ENCODE measurements around the gene AKAP9. TPM values are rescaled to one million over a fixed set of nuclear protein-coding genes. Genes with fewer than 3 reads are reported as not detected.
A peak's percentile ranks its signal among the peaks of the same experiment; 100 is the strongest.
"Not testable (repeated sequence)": the region's sequence is repeated elsewhere in the genome, so short reads cannot be mapped to it uniquely, and the experiment has no call there.

Gene AKAP9
- total RNA-seq, 2 experiments from 2014 or later: 20.0 to 26.2 TPM

DNA sequence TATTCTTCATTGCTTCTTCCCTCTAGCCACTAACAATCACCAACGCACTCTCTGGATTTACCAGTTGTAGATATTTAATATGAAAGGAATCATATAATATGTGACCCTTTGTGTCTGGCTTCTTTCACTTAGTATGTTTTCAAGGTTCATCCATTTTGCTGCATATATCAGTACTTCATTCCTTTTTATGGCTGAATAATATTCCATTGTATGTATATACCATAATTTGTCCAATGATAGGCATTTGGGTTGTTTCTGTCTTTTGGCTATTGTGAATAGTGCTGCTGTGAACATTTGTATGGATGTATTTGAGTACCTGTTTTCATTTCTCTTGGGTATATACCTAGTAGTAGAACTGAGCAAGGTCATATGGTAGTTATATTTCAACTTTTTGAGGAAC lies 7.3 kb downstream of the AKAP9 start:
- Mint-ChIP-seq H3K9me3 (no peaks in the 10 kb centered on the region), H3K36me3 (ENCODE audit: low read depth) (peaks cover 4% of the 10 kb centered on the region), H3K27ac (no peak overlapping the region), H3K4me3 (no peak overlapping the region), H3K27me3 (ENCODE audit: low read depth) (no peaks in the 10 kb centered on the region), H3K4me1 (ENCODE audit: low read depth) (peaks cover 36% of the 10 kb centered on the region)
- no peak for DNase-seq
- intact Hi-C loops (cut with micrococcal nuclease): loop anchor here (10.0 kb wide), 2 partner anchors 683 to 1603 kb away; partner anchors contain the start of genes FZD1 and GTPBP10
- CTCF ChIA-PET: no interaction called here

- CTCF ChIA-PET: interaction anchor here (0.6 kb wide), 1 partner anchor 40 kb away, joined by 3 read pairs; no protein-coding TSS in a partner anchor
- Mint-ChIP-seq H3K27me3 (ENCODE audit: low read depth) (no peaks in the 10 kb centered on the region), H3K4me1 (ENCODE audit: low read depth) (peaks cover 32% of the 10 kb centered on the region), H3K9me3 (no peaks in the 10 kb centered on the region), H3K4me3 (no peak overlapping the region), H3K27ac (no peak overlapping the region), H3K36me3 (ENCODE audit: low read depth) (peaks cover 4% of the 10 kb centered on the region)
- DNase-seq: no peak
- intact Hi-C loops (cut with micrococcal nuclease): loop anchor here (10.0 kb wide), 2 partner anchors 685 to 1605 kb away; partner anchors contain the start of genes FZD1 and GTPBP10
Measured at GRCh38 chr7:91949221-91950009, 8.8 kb downstream of the AKAP9 start.

DNA sequence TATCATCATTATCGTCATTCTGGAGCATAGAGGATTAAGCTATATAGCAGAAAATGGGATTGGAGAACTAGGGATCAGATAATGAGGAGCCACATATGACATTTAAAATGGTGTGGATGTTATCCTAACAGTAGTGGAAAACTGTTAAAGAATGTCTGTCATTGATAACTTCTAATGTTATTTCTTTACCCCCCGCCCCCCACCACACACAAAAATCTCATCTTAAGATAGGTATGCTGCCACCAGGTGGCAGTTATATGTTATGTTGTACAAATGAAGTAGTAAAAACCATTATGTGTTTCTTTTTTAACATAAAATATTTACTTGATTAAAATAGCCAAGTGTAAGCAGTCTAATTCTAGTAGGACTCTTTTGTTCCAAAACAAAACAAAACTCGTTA lies 13.0 kb downstream of the AKAP9 start:
- Mint-ChIP-seq H3K4me3 (no peak overlapping the region), H3K36me3 (ENCODE audit: low read depth) (peaks cover 2% of the 10 kb centered on the region), H3K4me1 (ENCODE audit: low read depth) (peaks cover 21% of the 10 kb centered on the region), H3K9me3 (no peaks in the 10 kb centered on the region), H3K27me3 (ENCODE audit: low read depth) (no peaks in the 10 kb centered on the region), H3K27ac (no peak overlapping the region)
- intact Hi-C loops (cut with micrococcal nuclease): loop anchor here (1.0 kb wide), 1 partner anchor 73 kb away; the partner anchor contains the start of gene MTERF1
- CTCF ChIA-PET: interaction anchor here (1.4 to 2.4 kb wide), 3 partner anchors 11 to 73 kb away, joined by 3 to 8 read pairs (median 6); partner anchors contain the start of genes AKAP9 and MTERF1
- DNase-seq: peak; percentile 10

DNA sequence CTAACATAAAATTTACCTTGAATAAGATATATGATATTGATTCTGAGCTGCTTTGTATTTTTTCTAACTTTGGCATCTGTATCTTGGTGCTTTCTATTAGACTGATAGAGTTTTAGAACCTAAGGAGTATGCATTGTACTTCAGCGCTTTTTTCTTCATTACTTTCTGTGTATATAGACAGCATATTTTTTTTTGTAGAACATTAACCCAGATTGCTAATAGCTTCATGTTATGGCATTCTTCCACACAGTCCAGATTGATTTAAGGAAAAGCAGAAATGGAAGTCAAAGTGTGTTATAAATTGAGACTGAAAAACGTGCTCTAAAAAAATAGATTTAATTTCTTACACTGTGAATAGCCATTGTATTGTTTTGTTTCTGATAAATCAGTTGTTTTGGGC lies 15.8 kb downstream of the AKAP9 start:
- H3K36me3 Mint-ChIP-seq (ENCODE audit: low read depth); CTCF ChIA-PET; H3K27ac Mint-ChIP-seq; intact Hi-C loops (cut with micrococcal nuclease); H3K4me3 Mint-ChIP-seq; H3K27me3 Mint-ChIP-seq (ENCODE audit: low read depth); H3K9me3 Mint-ChIP-seq; DNase-seq: not testable (repeated sequence)
- peaks cover 11% of the 10 kb centered on the region for H3K4me1 Mint-ChIP-seq (ENCODE audit: low read depth)

- no peak for DNase-seq
- Mint-ChIP-seq H3K27ac (no peak overlapping the region), H3K9me3 (no peaks in the 10 kb centered on the region), H3K4me1 (ENCODE audit: low read depth) (peaks cover 9% of the 10 kb centered on the region), H3K4me3 (no peak overlapping the region), H3K36me3 (ENCODE audit: low read depth) (peaks cover 2% of the 10 kb centered on the region), H3K27me3 (ENCODE audit: low read depth) (no peaks in the 10 kb centered on the region)
- intact Hi-C loops (cut with micrococcal nuclease): no loop called here
- CTCF ChIA-PET: no interaction called here
Measured at GRCh38 chr7:91957232-91957631, 16.6 kb downstream of the AKAP9 start.

- peaks cover 9% of the 10 kb centered on the region for H3K4me1 Mint-ChIP-seq (ENCODE audit: low read depth)
- peaks cover 2% of the 10 kb centered on the region for H3K36me3 Mint-ChIP-seq (ENCODE audit: low read depth)
- no peak overlapping the region for H3K27ac Mint-ChIP-seq
- intact Hi-C loops (cut with micrococcal nuclease): no loop called here
- DNase-seq: no peak
- no peaks in the 10 kb centered on the region for H3K27me3 Mint-ChIP-seq (ENCODE audit: low read depth)
- CTCF ChIA-PET: interaction anchor here (0.6 kb wide), 1 partner anchor 91 kb away, joined by 3 read pairs; no protein-coding TSS in a partner anchor
- no peaks in the 10 kb centered on the region for H3K9me3 Mint-ChIP-seq
- no peak overlapping the region for H3K4me3 Mint-ChIP-seq
Measured at GRCh38 chr7:91957823-91958222, 17.2 kb downstream of the AKAP9 start.

DNA sequence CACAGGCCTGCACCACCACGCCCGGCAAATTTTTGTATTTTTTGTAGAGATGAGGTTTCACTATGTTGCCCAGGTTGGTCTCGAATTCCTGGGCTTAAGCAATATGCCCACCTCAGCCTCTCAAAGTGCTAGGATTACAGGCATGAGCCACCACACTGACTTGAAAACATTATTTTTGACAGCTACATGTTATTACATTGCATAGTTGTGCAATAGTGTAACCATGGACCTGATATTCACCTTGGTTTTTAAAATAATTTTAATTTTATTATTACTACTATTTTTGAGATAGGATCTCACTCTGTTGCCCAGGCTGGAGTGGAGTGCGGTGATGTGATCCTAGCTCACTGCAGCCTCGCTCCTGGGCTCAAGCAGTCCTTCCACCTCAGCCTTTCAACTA lies 18.4 kb downstream of the AKAP9 start:
- no peak overlapping the region for H3K4me3 Mint-ChIP-seq
- no peak overlapping the region for H3K27ac Mint-ChIP-seq
- H3K36me3 Mint-ChIP-seq (ENCODE audit: low read depth): peaks cover 2% of the 10 kb centered on the region
- CTCF ChIA-PET: interaction anchor here (0.6 to 0.8 kb wide), 2 partner anchors 175 to 1613 kb away, joined by 3 read pairs; no protein-coding TSS in a partner anchor
- intact Hi-C loops (cut with micrococcal nuclease): no loop called here
- DNase-seq: no peak
- H3K27me3 Mint-ChIP-seq (ENCODE audit: low read depth): no peaks in the 10 kb centered on the region
- H3K4me1 Mint-ChIP-seq (ENCODE audit: low read depth): peaks cover 7% of the 10 kb centered on the region
- H3K9me3 Mint-ChIP-seq: no peaks in the 10 kb centered on the region

DNA sequence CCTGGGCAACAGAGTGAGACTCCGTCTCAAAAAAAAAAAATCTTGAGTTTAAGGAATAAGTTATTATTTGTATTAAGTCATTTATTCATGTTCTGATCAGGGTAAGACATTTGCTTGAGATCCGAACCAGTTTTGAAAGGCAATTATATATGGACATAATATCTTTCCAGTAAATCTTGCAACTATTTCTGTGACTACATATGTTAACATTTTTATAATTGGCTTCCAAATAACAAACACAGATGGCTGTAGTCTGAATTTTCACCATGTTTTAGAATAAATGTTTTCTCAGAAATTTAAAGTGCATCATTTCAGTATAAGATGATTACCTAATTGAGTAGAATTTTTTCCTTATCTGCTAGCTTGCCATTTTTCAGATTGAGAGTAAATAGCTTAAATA lies 21.2 kb downstream of the AKAP9 start:
- CTCF ChIA-PET: no interaction called here
- H3K4me1 Mint-ChIP-seq (ENCODE audit: low read depth): peaks cover 11% of the 10 kb centered on the region
- no peak for DNase-seq
- H3K36me3 Mint-ChIP-seq (ENCODE audit: low read depth): no peaks in the 10 kb centered on the region
- intact Hi-C loops (cut with micrococcal nuclease): no loop called here
- no peak overlapping the region for H3K4me3 Mint-ChIP-seq
- no peak overlapping the region for H3K27ac Mint-ChIP-seq
- H3K9me3 Mint-ChIP-seq: peaks cover 2% of the 10 kb centered on the region
- H3K27me3 Mint-ChIP-seq (ENCODE audit: low read depth): no peaks in the 10 kb centered on the region

GRCh38 chr7:91962419-91962818 lies 21.8 kb downstream of the AKAP9 start:
- no peak for DNase-seq
- intact Hi-C loops (cut with micrococcal nuclease): no loop called here
- Mint-ChIP-seq H3K36me3 (ENCODE audit: low read depth) (no peaks in the 10 kb centered on the region), H3K4me1 (ENCODE audit: low read depth) (peaks cover 17% of the 10 kb centered on the region), H3K4me3 (no peak overlapping the region), H3K27me3 (ENCODE audit: low read depth) (no peaks in the 10 kb centered on the region), H3K9me3 (peaks cover 2% of the 10 kb centered on the region), H3K27ac (no peak overlapping the region)
- CTCF ChIA-PET: no interaction called here

DNA sequence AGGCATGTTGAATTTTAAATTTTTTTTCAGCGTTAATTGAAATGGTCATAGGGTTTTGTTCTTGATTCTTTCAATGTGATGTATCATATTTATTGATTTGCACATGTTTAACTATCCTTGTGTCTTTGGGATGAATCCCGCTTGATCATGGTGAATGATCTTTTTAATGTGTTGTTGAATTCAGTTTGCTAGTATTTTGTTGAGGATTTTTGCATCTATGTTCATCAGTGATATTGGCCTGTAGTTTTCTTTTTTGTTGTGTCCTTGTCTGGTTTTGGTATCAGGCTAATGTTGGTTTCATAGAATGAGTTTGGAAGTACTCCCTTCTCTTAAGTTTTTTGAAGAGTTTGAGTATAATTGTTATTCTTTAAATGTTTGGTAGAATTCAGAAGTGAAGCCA lies 26.9 kb downstream of the AKAP9 start:
- H3K4me1 Mint-ChIP-seq (ENCODE audit: low read depth): peaks cover 46% of the 10 kb centered on the region
- DNase-seq; H3K27me3 Mint-ChIP-seq (ENCODE audit: low read depth); H3K4me3 Mint-ChIP-seq; intact Hi-C loops (cut with micrococcal nuclease); H3K9me3 Mint-ChIP-seq; H3K27ac Mint-ChIP-seq; H3K36me3 Mint-ChIP-seq (ENCODE audit: low read depth): not testable (repeated sequence)
- CTCF ChIA-PET: interaction anchor here (1.0 kb wide), 1 partner anchor 27 kb away, joined by 3 read pairs; the partner anchor contains the start of gene AKAP9

GRCh38 chr7:91973639-91974038 lies 33.0 kb downstream of the AKAP9 start:
- intact Hi-C loops (cut with micrococcal nuclease): no loop called here
- CTCF ChIA-PET: no interaction called here
- peaks cover 20% of the 10 kb centered on the region for H3K4me1 Mint-ChIP-seq (ENCODE audit: low read depth)
- H3K27ac Mint-ChIP-seq: no peak overlapping the region
- no peak overlapping the region for H3K4me3 Mint-ChIP-seq
- H3K36me3 Mint-ChIP-seq (ENCODE audit: low read depth): peaks cover 12% of the 10 kb centered on the region
- DNase-seq: no peak
- H3K27me3 Mint-ChIP-seq (ENCODE audit: low read depth): no peaks in the 10 kb centered on the region
- H3K9me3 Mint-ChIP-seq: no peaks in the 10 kb centered on the region

- Mint-ChIP-seq H3K9me3 (no peaks in the 10 kb centered on the region), H3K4me3 (no peak overlapping the region), H3K27me3 (ENCODE audit: low read depth) (no peaks in the 10 kb centered on the region), H3K27ac (no peak overlapping the region), H3K36me3 (ENCODE audit: low read depth) (peaks cover 15% of the 10 kb centered on the region), H3K4me1 (ENCODE audit: low read depth) (peaks cover 17% of the 10 kb centered on the region)
- intact Hi-C loops (cut with micrococcal nuclease): no loop called here
- DNase-seq: no peak
- CTCF ChIA-PET: no interaction called here
Measured at GRCh38 chr7:91974066-91974465, 33.4 kb downstream of the AKAP9 start.

- DNase-seq: no peak
Measured at GRCh38 chr7:91976743-91977142, 36.1 kb downstream of the AKAP9 start.

More at GRCh38 chr7:91976743-91977142, 36.1 kb downstream of the AKAP9 start:
- Mint-ChIP-seq H3K4me1 (ENCODE audit: low read depth) (no peaks in the 10 kb centered on the region), H3K9me3 (no peaks in the 10 kb centered on the region), H3K27ac (no peak overlapping the region), H3K4me3 (no peak overlapping the region), H3K27me3 (ENCODE audit: low read depth) (no peaks in the 10 kb centered on the region), H3K36me3 (ENCODE audit: low read depth) (peaks cover 19% of the 10 kb centered on the region)
- intact Hi-C loops (cut with micrococcal nuclease): no loop called here
- CTCF ChIA-PET: no interaction called here
